PC-9 (cell line): ENCODE data around the gene FPGS.

Source experiments
- CTCF ChIP-seq: fragments of 200-600 bp; sonication (generic); conservative IDR thresholded peaks from 2 replicates; pipeline ENCODE4 v1.6.1; 2017; ENCODE audit warnings: mixed run types, antibody characterized with exemption, mild to moderate bottlenecking, moderate library complexity
- EZH2 ChIP-seq: fragments of 200-600 bp; sonication (generic); IDR thresholded peaks from 2 replicates; pipeline ENCODE4 v1.8.0; 2017; ENCODE audit warnings: antibody characterized with exemption, low read depth

GRCh38 chr9:127814619-127815511 is 12.2 kb downstream of the FPGS start:
- TF ChIP-seq CTCF (no peak), EZH2 (no peak)
